HK-2 (cell line): ENCODE results near the gene SURF2.
A peak's percentile ranks its signal among the peaks of the same experiment; 100 is the strongest.
"Not testable (repeated sequence)": the region's sequence is repeated elsewhere in the genome, so short reads cannot be mapped to it uniquely, and the experiment has no call there.

ENCODE experiments used
- DNase-seq: peaks from one replicate; pipeline ENCODE4 v3.0.0-alpha.2; 2018; ENCODE audit not compliant: unreplicated experiment

Gene SURF2

GRCh38 chr9:133375724-133376654, 19.6 kb downstream of the SURF2 start, which contains the start of the genes STKLD1 and SURF4:
Gene STKLD1, plus strand, starts transcription at chr9:133376366. Its CDS starts 108 bp downstream, at chr9:133376474.
Gene SURF4, minus strand, starts transcription at chr9:133376060. Its CDS starts 91 bp downstream, at chr9:133375969.
- peak; percentile 96 for DNase-seq

- not testable (repeated sequence) for DNase-seq
Observed at GRCh38 chr9:133377280-133377679, 20.9 kb downstream of the SURF2 start.

- DNase-seq, result no peak
Observed at GRCh38 chr9:133377721-133378216, 21.4 kb downstream of the SURF2 start.

- no peak for DNase-seq
Observed at GRCh38 chr9:133378408-133378962, 22.1 kb downstream of the SURF2 start.

- DNase-seq, result no peak
Observed at GRCh38 chr9:133379153-133380086, 23.1 kb downstream of the SURF2 start.

- DNase-seq, result no peak
Observed at GRCh38 chr9:133380734-133381133, 24.4 kb downstream of the SURF2 start.

- DNase-seq, result no peak
Observed at GRCh38 chr9:133382507-133383141, 26.3 kb downstream of the SURF2 start.

GRCh38 chr9:133383438-133383837, 27.1 kb downstream of the SURF2 start:
- DNase-seq, result no peak

- DNase-seq, result no peak
Observed at GRCh38 chr9:133384736-133385321, 28.5 kb downstream of the SURF2 start.

GRCh38 chr9:133385452-133385851, 29.1 kb downstream of the SURF2 start:
- DNase-seq, result no peak

- DNase-seq, result no peak
Observed at GRCh38 chr9:133386338-133386737, 30.0 kb downstream of the SURF2 start.

- no peak for DNase-seq
Observed at GRCh38 chr9:133387680-133388079, 31.3 kb downstream of the SURF2 start.

- DNase-seq, result no peak
Observed at GRCh38 chr9:133389025-133389557, 32.7 kb downstream of the SURF2 start.

- no peak for DNase-seq
Observed at GRCh38 chr9:133389562-133389961, 33.2 kb downstream of the SURF2 start.

- no peak for DNase-seq
Observed at GRCh38 chr9:133390713-133391112, 34.4 kb downstream of the SURF2 start.

GRCh38 chr9:133391449-133391848, 35.1 kb downstream of the SURF2 start:
- not testable (repeated sequence) for DNase-seq

- not testable (repeated sequence) for DNase-seq
Observed at GRCh38 chr9:133392308-133392707, 36.0 kb downstream of the SURF2 start.

GRCh38 chr9:133393399-133393798, 37.0 kb downstream of the SURF2 start:
- DNase-seq, result no peak

GRCh38 chr9:133394687-133395271, 38.4 kb downstream of the SURF2 start:
- no peak for DNase-seq

- no peak for DNase-seq
Observed at GRCh38 chr9:133396952-133397351, 40.6 kb downstream of the SURF2 start.
